ENCODE results near the gene DYNC1H1.
"Not testable (repeated sequence)": the region's sequence is repeated elsewhere in the genome, so short reads cannot be mapped to it uniquely, and the experiment has no call there.

The DYNC1H1 gene

GRCh38 chr14:101963656-101964296 lies 597 bp upstream of the DYNC1H1 start:
- DNase-seq (ENCODE audit: low spot score), result no peak

- peak; percentile 40 for DNase-seq (ENCODE audit: low spot score)
Observed at GRCh38 chr14:101965181-101965544, 790 bp downstream of the DYNC1H1 start.

- peak; percentile 27 for DNase-seq (ENCODE audit: low spot score)
Observed at GRCh38 chr14:101965770-101966722, 1.7 kb downstream of the DYNC1H1 start.

GRCh38 chr14:101966742-101967141 lies 2.4 kb downstream of the DYNC1H1 start:
- no peak for DNase-seq (ENCODE audit: low spot score)

GRCh38 chr14:101968186-101968585 lies 3.8 kb downstream of the DYNC1H1 start:
- no peak for DNase-seq (ENCODE audit: low spot score)

GRCh38 chr14:101969481-101969880 lies 5.1 kb downstream of the DYNC1H1 start:
- DNase-seq (ENCODE audit: low spot score), result no peak

GRCh38 chr14:101970830-101971400 lies 6.5 kb downstream of the DYNC1H1 start:
- no peak for DNase-seq (ENCODE audit: low spot score)

- not testable (repeated sequence) for DNase-seq (ENCODE audit: low spot score)
Observed at GRCh38 chr14:101971458-101971857, 7.1 kb downstream of the DYNC1H1 start.

- DNase-seq (ENCODE audit: low spot score), result peak; percentile 99
Observed at GRCh38 chr14:101972126-101972866, 7.9 kb downstream of the DYNC1H1 start.

GRCh38 chr14:101973356-101973755 lies 9.0 kb downstream of the DYNC1H1 start:
- DNase-seq (ENCODE audit: low spot score), result no peak

GRCh38 chr14:101975231-101975630 lies 10.9 kb downstream of the DYNC1H1 start:
- no peak for DNase-seq (ENCODE audit: low spot score)

GRCh38 chr14:101977311-101978071 lies 13.1 kb downstream of the DYNC1H1 start:
- no peak for DNase-seq (ENCODE audit: low spot score)

GRCh38 chr14:101979666-101980065 lies 15.3 kb downstream of the DYNC1H1 start:
- DNase-seq (ENCODE audit: low spot score), result no peak

GRCh38 chr14:101980251-101980650 lies 15.9 kb downstream of the DYNC1H1 start:
- DNase-seq (ENCODE audit: low spot score), result no peak

GRCh38 chr14:101980700-101981099 lies 16.3 kb downstream of the DYNC1H1 start:
- DNase-seq (ENCODE audit: low spot score), result peak; percentile 42

- no peak for DNase-seq (ENCODE audit: low spot score)
Observed at GRCh38 chr14:101982621-101983020, 18.2 kb downstream of the DYNC1H1 start.

GRCh38 chr14:101984831-101985230 lies 20.5 kb downstream of the DYNC1H1 start:
- not testable (repeated sequence) for DNase-seq (ENCODE audit: low spot score)

- no peak for DNase-seq (ENCODE audit: low spot score)
Observed at GRCh38 chr14:101985957-101986356, 21.6 kb downstream of the DYNC1H1 start.

- DNase-seq (ENCODE audit: low spot score), result no peak
Observed at GRCh38 chr14:101986953-101987352, 22.6 kb downstream of the DYNC1H1 start.

- DNase-seq (ENCODE audit: low spot score), result no peak
Observed at GRCh38 chr14:101988377-101988776, 24.0 kb downstream of the DYNC1H1 start.

GRCh38 chr14:101991352-101991751 lies 27.0 kb downstream of the DYNC1H1 start:
- no peak for DNase-seq (ENCODE audit: low spot score)
